Breast epithelium (tissue), 4 donors: ENCODE data around the gene EIF5AL1. TPM values are rescaled to one million over a fixed set of nuclear protein-coding genes. Genes with fewer than 3 reads are reported as not detected.

Experiments
- DNase-seq, 2 donors: peaks; one replicate each; pipeline ENCODE4 v3.0.0-alpha.2; 2019; ENCODE audit warnings: low spot score in 2 of 2
- H3K27ac ChIP-seq, 2 donors: fragments of 200-600 bp; sonication (generic) in 1 of 2; one replicate each; pipeline ENCODE4 v1.5.1; 2016 to 2019; ENCODE audit warnings: mild to moderate bottlenecking in 1 of 2
- H3K27me3 ChIP-seq, 2 donors: fragments of 200-600 bp; sonication (generic) in 1 of 2; one replicate each; pipeline versions ENCODE4 v1.5.1 to v1.6.0; 2017 to 2019; ENCODE audit warnings: control low read depth in 1 of 2, mild to moderate bottlenecking in 1 of 2
- H3K36me3 ChIP-seq: fragments of 200-600 bp; one replicate; pipeline ENCODE4 v1.5.1; 2019
- H3K4me1 ChIP-seq, 2 donors: fragments of 200-600 bp; sonication (generic); one replicate each; pipeline ENCODE4 v1.5.1; 2016 to 2019; ENCODE audit warnings: control low read depth in 1 of 2
- H3K4me3 ChIP-seq, 3 donors: fragments of 200-600 bp; sonication (generic); 1 replicate in 2 of 3; 2 replicates in 1 of 3; pipeline ENCODE4 v1.5.1; 2016 to 2019; ENCODE audit warnings: mild to moderate bottlenecking in 3 of 3, moderate library complexity in 2 of 3
- H3K9me3 ChIP-seq, 2 donors: fragments of 200-600 bp; sonication (generic) in 1 of 2; one replicate each; pipeline ENCODE4 v1.5.1; 2016 to 2019; ENCODE audit warnings: control low read depth in 1 of 2
- POLR2A ChIP-seq: fragments of 450-650 bp; IDR thresholded peaks from one replicate; pipeline ENCODE4 v1.6.1; 2016; ENCODE audit warnings: antibody characterized with exemption, mild to moderate bottlenecking, moderate library complexity
- POLR2AphosphoS5 ChIP-seq, 3 donors: sonication (generic); formaldehyde crosslinking; IDR thresholded peaks; one replicate each; pipeline ENCODE4 v1.6.1; 2017; ENCODE audit warnings: antibody characterized with exemption in 3 of 3
- intact Hi-C: fragments of 100-400 bp; cut with DNase I; formaldehyde crosslinking; loops from one replicate; pipeline ENCODE4 v1.15.1; 2023; ENCODE audit warnings: low total_unique reads
- total RNA-seq, 3 donors: library from RNA; depleted of rRNA; stranded (reverse); fragments of >200 nt; gene quantifications; one replicate each; pipeline ENCODE4 v1.1.0, GENCODE V29; 2016
- TF ChIP-seq, protein P1 (sequence below), 3 donors: fragments of 450-650 bp; IDR thresholded peaks; one replicate each; pipeline ENCODE4 v1.5.1; 2016 to 2017; ENCODE audit warnings: antibody characterized with exemption in 3 of 3, mild to moderate bottlenecking in 3 of 3, moderate library complexity in 3 of 3

EIF5AL1 gene
- total RNA-seq, 3 donors from 2014 or later: under 0.01 to 0.16 (median 0.15) TPM

DNA sequence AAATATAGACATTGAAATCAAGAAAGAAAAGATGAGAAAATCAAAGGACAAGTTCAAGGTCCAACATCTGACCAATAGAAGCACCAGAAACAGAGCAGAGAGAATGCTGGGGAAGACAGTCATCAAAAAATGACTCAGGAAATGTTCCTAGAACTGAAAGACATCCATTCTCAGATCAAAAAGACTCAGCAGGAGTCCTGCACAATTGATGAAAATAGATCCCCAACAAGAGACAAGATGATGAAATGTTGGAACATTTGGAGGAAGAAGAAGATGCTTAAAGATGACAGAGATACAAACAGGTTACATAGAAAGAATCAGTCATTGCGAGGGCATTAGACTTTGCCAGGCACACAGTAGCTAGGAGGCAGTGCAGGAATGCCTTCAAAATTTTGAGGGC is 30.0 kb upstream of the EIF5AL1 start:
- Histone ChIP-seq H3K4me1 (no peaks in the 10 kb centered on the region), H3K36me3 (no peaks in the 10 kb centered on the region), H3K27me3 (no peaks in the 10 kb centered on the region), H3K9me3 (no peaks in the 10 kb centered on the region), H3K27ac (peak overlapping the region in 1 of 2 donors; percentile 84), H3K4me3 (no peak overlapping the region)
- intact Hi-C loops: no loop called here
- TF ChIP-seq, protein P1, sequence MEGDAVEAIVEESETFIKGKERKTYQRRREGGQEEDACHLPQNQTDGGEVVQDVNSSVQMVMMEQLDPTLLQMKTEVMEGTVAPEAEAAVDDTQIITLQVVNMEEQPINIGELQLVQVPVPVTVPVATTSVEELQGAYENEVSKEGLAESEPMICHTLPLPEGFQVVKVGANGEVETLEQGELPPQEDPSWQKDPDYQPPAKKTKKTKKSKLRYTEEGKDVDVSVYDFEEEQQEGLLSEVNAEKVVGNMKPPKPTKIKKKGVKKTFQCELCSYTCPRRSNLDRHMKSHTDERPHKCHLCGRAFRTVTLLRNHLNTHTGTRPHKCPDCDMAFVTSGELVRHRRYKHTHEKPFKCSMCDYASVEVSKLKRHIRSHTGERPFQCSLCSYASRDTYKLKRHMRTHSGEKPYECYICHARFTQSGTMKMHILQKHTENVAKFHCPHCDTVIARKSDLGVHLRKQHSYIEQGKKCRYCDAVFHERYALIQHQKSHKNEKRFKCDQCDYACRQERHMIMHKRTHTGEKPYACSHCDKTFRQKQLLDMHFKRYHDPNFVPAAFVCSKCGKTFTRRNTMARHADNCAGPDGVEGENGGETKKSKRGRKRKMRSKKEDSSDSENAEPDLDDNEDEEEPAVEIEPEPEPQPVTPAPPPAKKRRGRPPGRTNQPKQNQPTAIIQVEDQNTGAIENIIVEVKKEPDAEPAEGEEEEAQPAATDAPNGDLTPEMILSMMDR (IDR thresholded peaks at IDR 0.05): no peak
- TF ChIP-seq POLR2AphosphoS5 (IDR thresholded peaks at IDR 0.05): no peak
- TF ChIP-seq POLR2A: no peak
- no peak for DNase-seq

DNA sequence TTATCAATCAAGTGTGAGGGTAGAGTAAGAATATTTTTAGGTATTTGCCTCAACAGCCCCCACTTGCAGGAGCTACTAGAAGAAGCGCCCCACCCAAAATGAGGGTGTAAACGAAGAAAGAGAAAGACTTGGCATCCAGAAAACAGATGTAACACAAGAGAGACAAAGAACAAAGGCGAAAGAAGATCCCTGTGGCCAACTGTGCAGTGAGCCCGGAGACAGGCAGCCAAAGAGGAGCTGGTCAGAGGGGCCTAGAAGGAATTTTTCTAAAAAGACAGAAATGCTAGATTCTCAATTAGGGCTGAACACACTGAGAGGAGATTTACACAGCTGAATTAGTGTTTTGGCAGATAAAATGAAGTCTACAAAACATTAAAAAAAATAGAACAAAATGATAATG is 29.6 kb upstream of the EIF5AL1 start:
- intact Hi-C loops: no loop called here
- Histone ChIP-seq H3K27ac (peak overlapping the region; percentile 26 to 84), H3K27me3 (no peaks in the 10 kb centered on the region), H3K9me3 (no peaks in the 10 kb centered on the region), H3K4me3 (no peak overlapping the region), H3K4me1 (no peaks in the 10 kb centered on the region), H3K36me3 (no peaks in the 10 kb centered on the region)
- no peak for TF ChIP-seq POLR2A
- TF ChIP-seq, protein P1 (IDR thresholded peaks at IDR 0.05): no peak
- no peak for TF ChIP-seq POLR2AphosphoS5 (IDR thresholded peaks at IDR 0.05)
- no peak for DNase-seq

DNA sequence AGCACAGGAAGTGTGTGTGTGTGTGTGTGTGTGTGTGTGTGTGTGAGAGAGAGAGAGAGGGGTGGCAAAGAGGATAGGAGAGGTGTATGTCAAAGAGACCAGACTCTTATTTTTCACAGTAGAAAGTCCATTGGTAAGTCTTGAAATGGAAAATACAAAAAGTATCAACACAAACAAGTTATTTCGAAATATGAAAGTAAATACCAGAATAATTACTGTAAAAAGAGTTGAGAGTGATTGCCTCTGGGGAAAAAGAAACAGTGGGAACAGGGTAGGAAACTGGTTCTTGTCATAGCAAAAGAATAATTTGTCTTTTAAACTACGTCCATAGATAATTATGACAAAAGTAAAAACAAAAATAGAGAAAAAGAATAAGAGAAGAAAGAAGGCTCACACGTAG is 29.0 kb upstream of the EIF5AL1 start:
- no peaks in the 10 kb centered on the region for H3K36me3 ChIP-seq
- peak overlapping the region; percentile 40 to 84 for H3K27ac ChIP-seq
- H3K27me3 ChIP-seq: no peaks in the 10 kb centered on the region
- H3K4me3 ChIP-seq: no peak overlapping the region
- H3K4me1 ChIP-seq: no peaks in the 10 kb centered on the region
- no peak for DNase-seq
- H3K9me3 ChIP-seq: no peaks in the 10 kb centered on the region
- intact Hi-C loops: no loop called here
- TF ChIP-seq POLR2A (no peak), POLR2AphosphoS5 (IDR thresholded peaks at IDR 0.05) (no peak)
- TF ChIP-seq, protein P1 (IDR thresholded peaks at IDR 0.05): no peak

DNA sequence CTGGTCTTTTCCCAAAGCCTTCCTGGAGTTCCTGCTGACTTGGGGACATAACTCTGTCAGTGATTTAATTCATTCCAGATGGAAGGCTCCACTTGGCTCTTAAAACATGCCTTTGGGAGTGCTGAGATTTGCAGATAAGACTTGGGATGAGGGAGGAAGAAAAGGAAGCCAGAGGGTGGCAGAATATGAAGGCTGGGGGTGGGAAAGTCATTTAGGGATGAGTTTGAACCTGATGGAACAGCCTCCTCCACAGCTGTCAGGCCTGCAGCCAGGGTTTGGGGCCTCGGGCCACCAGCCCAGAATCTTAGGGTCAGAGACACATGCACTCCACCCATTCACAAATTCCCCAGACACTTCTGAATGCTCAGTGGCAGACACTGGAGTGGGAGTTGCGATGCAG is 28.4 kb upstream of the EIF5AL1 start:
- peak in 1 of 2 donors; percentile 42 for DNase-seq
- peak overlapping the region; percentile 40 to 84 for H3K27ac ChIP-seq
- no peaks in the 10 kb centered on the region for H3K36me3 ChIP-seq
- TF ChIP-seq, protein P1 (IDR thresholded peaks at IDR 0.05): no peak
- peak in 1 of 3 donors; percentile 75 for TF ChIP-seq POLR2AphosphoS5 (IDR thresholded peaks at IDR 0.05)
- intact Hi-C loops: no loop called here
- no peaks in the 10 kb centered on the region for H3K9me3 ChIP-seq
- H3K27me3 ChIP-seq: no peaks in the 10 kb centered on the region
- no peaks in the 10 kb centered on the region for H3K4me1 ChIP-seq
- H3K4me3 ChIP-seq: no peak overlapping the region

DNA sequence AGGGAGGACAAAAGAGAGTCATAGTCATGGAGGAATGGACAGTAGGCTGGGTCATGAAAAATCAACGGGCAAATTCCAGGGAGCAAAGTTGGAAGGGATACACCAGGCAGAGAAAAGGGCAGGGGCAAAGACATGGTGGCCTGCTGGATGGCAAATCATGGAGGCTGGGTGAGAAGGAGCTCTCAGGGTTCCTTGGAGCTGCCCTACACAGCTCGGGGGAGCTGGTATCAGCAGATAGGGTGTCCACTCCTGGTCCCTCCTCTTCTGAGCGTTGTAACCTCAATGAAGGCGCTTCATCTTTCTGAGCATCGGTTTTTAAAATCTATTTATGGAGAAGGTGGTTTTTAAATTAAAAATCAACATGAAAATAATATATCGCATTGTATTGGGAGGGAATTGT is 27.9 kb upstream of the EIF5AL1 start:
- intact Hi-C loops: no loop called here
- H3K27me3 ChIP-seq: no peaks in the 10 kb centered on the region
- H3K4me1 ChIP-seq: no peaks in the 10 kb centered on the region
- DNase-seq: no peak
- H3K27ac ChIP-seq: peak overlapping the region in 1 of 2 donors; percentile 84
- H3K4me3 ChIP-seq: no peak overlapping the region
- no peaks in the 10 kb centered on the region for H3K9me3 ChIP-seq
- TF ChIP-seq POLR2A (no peak), POLR2AphosphoS5 (IDR thresholded peaks at IDR 0.05) (no peak)
- TF ChIP-seq, protein P1 (IDR thresholded peaks at IDR 0.05): no peak
- no peaks in the 10 kb centered on the region for H3K36me3 ChIP-seq
